Measurements from ENCODE around the gene RBFOX1. TPM values are rescaled to one million over a fixed set of nuclear protein-coding genes. Genes with fewer than 3 reads are reported as not detected.

RBFOX1 gene
- total and polyA plus RNA-seq, 10 of the 15 experiments (the other 5 are each of a cell fraction or from before 2014, with no cell fraction given), result 0.87 TPM; not detected in 9

DNA sequence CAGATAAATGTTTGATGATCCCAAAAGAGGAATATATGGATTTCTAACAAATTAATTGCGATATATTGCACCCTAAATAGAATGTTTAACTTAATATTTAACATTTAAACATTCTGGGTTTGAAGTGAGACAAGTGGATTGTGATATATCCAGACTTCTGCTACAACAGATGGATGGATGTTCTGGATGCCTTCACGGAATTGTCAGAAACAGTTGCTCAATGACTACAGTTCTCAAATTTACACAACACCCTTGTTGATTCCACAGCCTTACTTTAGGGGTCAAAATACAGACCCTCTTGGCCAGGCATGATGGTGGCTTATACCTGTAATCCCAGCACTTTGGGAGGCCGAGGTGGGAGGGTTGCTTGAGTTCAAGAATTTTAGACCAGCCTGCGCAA is 250.8 kb downstream of the RBFOX1 start:
- Histone ChIP-seq H3K9me3 (replicated peaks; ENCODE audit: control insufficient read depth, insufficient read depth, low read length) (no peaks in the 10 kb centered on the region), H3K4me3 (no peak overlapping the region), H3K4me2 (ENCODE audit: control insufficient read depth, insufficient read depth) (no peak overlapping the region), H3K79me2 (ENCODE audit: control insufficient read depth, insufficient read depth, low read length) (no peaks in the 10 kb centered on the region), H2AFZ (ENCODE audit: control insufficient read depth, low read depth, low read length) (no peak overlapping the region), H3K36me3 (ENCODE audit: control insufficient read depth in 2 of 2, insufficient read depth in 2 of 2, low read length in 1 of 2) (no peaks in the 10 kb centered on the region), H3K4me1 (ENCODE audit: control insufficient read depth, insufficient read depth, low read length) (no peaks in the 10 kb centered on the region), H4K20me1 (ENCODE audit: control insufficient read depth, insufficient read depth) (no peaks in the 10 kb centered on the region), H3K27ac (ENCODE audit: control insufficient read depth, insufficient read depth) (no peak overlapping the region), H3K27me3 (replicated peaks in 1 of 2; ENCODE audit: control insufficient read depth in 2 of 2, insufficient read depth in 2 of 2, low read length in 1 of 2) (no peaks in the 10 kb centered on the region), H3K9ac (ENCODE audit: control insufficient read depth, insufficient read depth, low read length) (no peak overlapping the region)
- RAD21 ChIA-PET (ENCODE audit: unreplicated experiment), result no interaction called here
- DNase-seq (ENCODE audit: low read depth, low spot score), result no peak
- TF ChIP-seq RBBP5 (conservative IDR thresholded peaks at IDR 0.05) (no peak), RAD21 (IDR thresholded peaks at IDR 0.05; ENCODE audit: insufficient read depth, low read depth, low read length) (no peak), NR2C1 (IDR thresholded peaks at IDR 0.05) (no peak), RAD51 (IDR thresholded peaks at IDR 0.05) (no peak), CHD4 (IDR thresholded peaks at IDR 0.05) (no peak), NFIC (IDR thresholded peaks at IDR 0.05; ENCODE audit: low read depth, low read length) (no peak), BACH1 (IDR thresholded peaks at IDR 0.05; ENCODE audit: borderline replicate concordance) (no peak), HDGF (IDR thresholded peaks at IDR 0.05) (no peak)
- TF ChIP-seq, protein P1, sequence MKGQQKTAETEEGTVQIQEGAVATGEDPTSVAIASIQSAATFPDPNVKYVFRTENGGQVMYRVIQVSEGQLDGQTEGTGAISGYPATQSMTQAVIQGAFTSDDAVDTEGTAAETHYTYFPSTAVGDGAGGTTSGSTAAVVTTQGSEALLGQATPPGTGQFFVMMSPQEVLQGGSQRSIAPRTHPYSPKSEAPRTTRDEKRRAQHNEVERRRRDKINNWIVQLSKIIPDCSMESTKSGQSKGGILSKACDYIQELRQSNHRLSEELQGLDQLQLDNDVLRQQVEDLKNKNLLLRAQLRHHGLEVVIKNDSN (IDR thresholded peaks at IDR 0.05; ENCODE audit: borderline replicate concordance, extremely low read length, insufficient read depth, low read depth, low read length), result no peak
- SMC1A ChIA-PET (ENCODE audit: uncharacterized antibody, unreplicated experiment), result no interaction called here
- no TSS peak for BruUV-seq (replicated peaks)
- 20% methylated on average over 4 of the region's 4 CpGs for WGBS (ENCODE audit: insufficient coverage, insufficient replicate concordance, low lambda C conversion rate, missing lambda C conversion rate)
- no peak for ATAC-seq
- no peak for FAIRE-seq
- in situ Hi-C loops (cut with MboI) (no loop called here), intact Hi-C loops (cut with micrococcal nuclease; ENCODE audit: unreplicated experiment) (no loop called here)
- POLR2A ChIA-PET, result no interaction called here
- CTCF ChIA-PET, result no interaction called here

DNA sequence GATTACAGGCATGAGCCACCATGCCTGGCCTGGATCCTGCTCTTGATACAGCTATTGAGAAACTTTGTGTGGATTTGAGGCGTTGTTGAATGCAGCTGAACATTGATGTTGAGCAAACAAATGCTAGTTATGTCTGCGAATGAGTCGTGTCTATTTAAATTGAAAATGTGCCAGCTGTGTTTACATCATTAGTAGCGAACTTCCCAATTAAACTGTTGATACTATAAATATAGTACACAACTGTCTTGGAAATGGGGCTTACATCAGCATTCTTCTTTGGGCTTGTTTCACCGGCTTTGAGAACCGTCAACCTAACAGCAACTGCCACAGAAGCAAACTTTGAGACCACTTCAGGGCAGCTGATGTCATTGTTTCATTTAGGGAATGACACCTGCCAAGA is 251.9 kb downstream of the RBFOX1 start:
- no peak overlapping the region for H3K27ac ChIP-seq (ENCODE audit: control insufficient read depth, insufficient read depth)
- CTCF ChIA-PET, result no interaction called here
- in situ Hi-C loops (cut with MboI), result no loop called here
- FAIRE-seq (no peak), ATAC-seq (no peak), DNase-seq (ENCODE audit: low read depth, low spot score) (no peak)
- no peak overlapping the region for H3K4me2 ChIP-seq (ENCODE audit: control insufficient read depth, insufficient read depth)
- H4K20me1 ChIP-seq (ENCODE audit: control insufficient read depth, insufficient read depth), result no peaks in the 10 kb centered on the region
- H3K79me2 ChIP-seq (ENCODE audit: control insufficient read depth, insufficient read depth, low read length), result no peaks in the 10 kb centered on the region
- no peaks in the 10 kb centered on the region; the same call in 2 of the 3 replicates for H3K9me3 ChIP-seq (replicated peaks; ENCODE audit: control insufficient read depth, insufficient read depth, low read length)
- no peak overlapping the region for H2AFZ ChIP-seq (ENCODE audit: control insufficient read depth, low read depth, low read length)
- H3K27me3 ChIP-seq (replicated peaks in 1 of 2; ENCODE audit: control insufficient read depth in 2 of 2, insufficient read depth in 2 of 2, low read length in 1 of 2), result no peaks in the 10 kb centered on the region
- WGBS (ENCODE audit: insufficient coverage, insufficient replicate concordance, low lambda C conversion rate, missing lambda C conversion rate), result 43% methylated on average over 6 of the region's 6 CpGs
- intact Hi-C loops (cut with micrococcal nuclease; ENCODE audit: unreplicated experiment), result no loop called here
- H3K4me3 ChIP-seq, result no peak overlapping the region
- H3K4me1 ChIP-seq (ENCODE audit: control insufficient read depth, insufficient read depth, low read length), result no peaks in the 10 kb centered on the region
- RAD21 ChIA-PET (ENCODE audit: unreplicated experiment), result no interaction called here
- no TSS peak for BruUV-seq (replicated peaks)
- H3K9ac ChIP-seq (ENCODE audit: control insufficient read depth, insufficient read depth, low read length), result no peak overlapping the region
- SMC1A ChIA-PET (ENCODE audit: uncharacterized antibody, unreplicated experiment), result no interaction called here
- POLR2A ChIA-PET, result no interaction called here
- H3K36me3 ChIP-seq (ENCODE audit: control insufficient read depth in 2 of 2, insufficient read depth in 2 of 2, low read length in 1 of 2), result no peaks in the 10 kb centered on the region
- no peak for TF ChIP-seq ZNF384 (IDR thresholded peaks at IDR 0.05; ENCODE audit: borderline replicate concordance, low read depth, low read length)
- no peak for TF ChIP-seq ASH2L (IDR thresholded peaks at IDR 0.05; ENCODE audit: borderline replicate concordance, low read depth)
- no peak for TF ChIP-seq SPI1 (IDR thresholded peaks at IDR 0.05; ENCODE audit: borderline replicate concordance, insufficient read depth, low read depth, low read length)
- TF ChIP-seq IKZF1 (conservative IDR thresholded peaks at IDR 0.05), result no peak
- TF ChIP-seq, protein P2, sequence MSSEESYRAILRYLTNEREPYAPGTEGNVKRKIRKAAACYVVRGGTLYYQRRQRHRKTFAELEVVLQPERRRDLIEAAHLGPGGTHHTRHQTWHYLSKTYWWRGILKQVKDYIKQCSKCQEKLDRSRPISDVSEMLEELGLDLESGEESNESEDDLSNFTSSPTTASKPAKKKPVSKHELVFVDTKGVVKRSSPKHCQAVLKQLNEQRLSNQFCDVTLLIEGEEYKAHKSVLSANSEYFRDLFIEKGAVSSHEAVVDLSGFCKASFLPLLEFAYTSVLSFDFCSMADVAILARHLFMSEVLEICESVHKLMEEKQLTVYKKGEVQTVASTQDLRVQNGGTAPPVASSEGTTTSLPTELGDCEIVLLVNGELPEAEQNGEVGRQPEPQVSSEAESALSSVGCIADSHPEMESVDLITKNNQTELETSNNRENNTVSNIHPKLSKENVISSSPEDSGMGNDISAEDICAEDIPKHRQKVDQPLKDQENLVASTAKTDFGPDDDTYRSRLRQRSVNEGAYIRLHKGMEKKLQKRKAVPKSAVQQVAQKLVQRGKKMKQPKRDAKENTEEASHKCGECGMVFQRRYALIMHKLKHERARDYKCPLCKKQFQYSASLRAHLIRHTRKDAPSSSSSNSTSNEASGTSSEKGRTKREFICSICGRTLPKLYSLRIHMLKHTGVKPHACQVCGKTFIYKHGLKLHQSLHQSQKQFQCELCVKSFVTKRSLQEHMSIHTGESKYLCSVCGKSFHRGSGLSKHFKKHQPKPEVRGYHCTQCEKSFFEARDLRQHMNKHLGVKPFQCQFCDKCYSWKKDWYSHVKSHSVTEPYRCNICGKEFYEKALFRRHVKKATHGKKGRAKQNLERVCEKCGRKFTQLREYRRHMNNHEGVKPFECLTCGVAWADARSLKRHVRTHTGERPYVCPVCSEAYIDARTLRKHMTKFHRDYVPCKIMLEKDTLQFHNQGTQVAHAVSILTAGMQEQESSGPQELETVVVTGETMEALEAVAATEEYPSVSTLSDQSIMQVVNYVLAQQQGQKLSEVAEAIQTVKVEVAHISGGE (CRISPR knock-in tag; IDR thresholded peaks at IDR 0.05), result no peak
- no peak for TF ChIP-seq ZNF24 (IDR thresholded peaks at IDR 0.05)
- no peak for TF ChIP-seq EGR1 (IDR thresholded peaks at IDR 0.05; ENCODE audit: borderline replicate concordance in 1 of 2, low read depth in 2 of 2, low read length in 2 of 2)
- no peak for TF ChIP-seq FOS (IDR thresholded peaks at IDR 0.05; ENCODE audit: borderline replicate concordance, extremely low read depth, insufficient read length)

All from GM12878 (cell line).